Measurements from ENCODE around the gene LYST. TPM values are rescaled to one million over a fixed set of nuclear protein-coding genes. Genes with fewer than 3 reads are reported as not detected.

Gene LYST
- polyA plus RNA-seq, 1 experiment = 6.5 TPM

GRCh38 chr1:235898126-235898525 is 31.4 kb upstream of the LYST start:
- H3K27me3 ChIP-seq (ENCODE audit: control insufficient read depth, insufficient read depth, low read length) = no peaks in the 10 kb centered on the region
- CTCF ChIA-PET = no interaction called here
- DNase-seq (ENCODE audit: low read depth, low spot score) = no peak
- H3K4me3 ChIP-seq (ENCODE audit: low read depth, low read length) = no peak overlapping the region
- H3K9me3 ChIP-seq (ENCODE audit: control insufficient read depth, insufficient read depth, low read length) = no peaks in the 10 kb centered on the region
- no peak for TF ChIP-seq CTCF (IDR thresholded peaks at IDR 0.05; ENCODE audit: low read depth, low read length)
- POLR2A ChIA-PET = no interaction called here
- no peak overlapping the region for H3K27ac ChIP-seq (ENCODE audit: low read depth, low read length)

- Histone ChIP-seq H3K9me3 (ENCODE audit: control insufficient read depth, insufficient read depth, low read length) (no peaks in the 10 kb centered on the region), H3K27me3 (ENCODE audit: control insufficient read depth, insufficient read depth, low read length) (no peaks in the 10 kb centered on the region), H3K27ac (ENCODE audit: low read depth, low read length) (no peak overlapping the region), H3K4me3 (ENCODE audit: low read depth, low read length) (no peak overlapping the region)
- POLR2A ChIA-PET = no interaction called here
- DNase-seq (ENCODE audit: low read depth, low spot score) = no peak
- CTCF ChIA-PET = interaction anchor here (0.8 kb wide), 1 partner anchor 78 kb away, joined by 3 read pairs; no protein-coding TSS in a partner anchor
- TF ChIP-seq CTCF (IDR thresholded peaks at IDR 0.05; ENCODE audit: low read depth, low read length) = no peak
Observed at GRCh38 chr1:235893840-235894239, 27.1 kb upstream of the LYST start.

GRCh38 chr1:235892734-235893413 is 26.2 kb upstream of the LYST start:
- Histone ChIP-seq H3K27me3 (ENCODE audit: control insufficient read depth, insufficient read depth, low read length) (no peaks in the 10 kb centered on the region), H3K27ac (ENCODE audit: low read depth, low read length) (no peak overlapping the region), H3K4me3 (ENCODE audit: low read depth, low read length) (no peak overlapping the region), H3K9me3 (ENCODE audit: control insufficient read depth, insufficient read depth, low read length) (no peaks in the 10 kb centered on the region)
- ChIA-PET CTCF (no interaction called here), POLR2A (interaction anchor here (1.1 kb wide), 1 partner anchor 10 kb away, joined by 3 read pairs; no protein-coding TSS in a partner anchor)
- no peak for DNase-seq (ENCODE audit: low read depth, low spot score)
- TF ChIP-seq CTCF (IDR thresholded peaks at IDR 0.05; ENCODE audit: low read depth, low read length) = no peak

GRCh38 chr1:235892202-235892601 is 25.5 kb upstream of the LYST start:
- POLR2A ChIA-PET = no interaction called here
- H3K4me3 ChIP-seq (ENCODE audit: low read depth, low read length) = no peak overlapping the region
- CTCF ChIA-PET = no interaction called here
- no peak for TF ChIP-seq CTCF (IDR thresholded peaks at IDR 0.05; ENCODE audit: low read depth, low read length)
- no peak overlapping the region for H3K27ac ChIP-seq (ENCODE audit: low read depth, low read length)
- DNase-seq (ENCODE audit: low read depth, low spot score) = no peak
- H3K27me3 ChIP-seq (ENCODE audit: control insufficient read depth, insufficient read depth, low read length) = no peaks in the 10 kb centered on the region
- no peaks in the 10 kb centered on the region for H3K9me3 ChIP-seq (ENCODE audit: control insufficient read depth, insufficient read depth, low read length)

GRCh38 chr1:235888119-235888643 is 21.5 kb upstream of the LYST start:
- no peaks in the 10 kb centered on the region for H3K9me3 ChIP-seq (ENCODE audit: control insufficient read depth, insufficient read depth, low read length)
- H3K27ac ChIP-seq (ENCODE audit: low read depth, low read length) = no peak overlapping the region
- H3K27me3 ChIP-seq (ENCODE audit: control insufficient read depth, insufficient read depth, low read length) = no peaks in the 10 kb centered on the region
- POLR2A ChIA-PET = no interaction called here
- H3K4me3 ChIP-seq (ENCODE audit: low read depth, low read length) = no peak overlapping the region
- DNase-seq (ENCODE audit: low read depth, low spot score) = no peak
- CTCF ChIA-PET = interaction anchor here (0.8 kb wide), 1 partner anchor 84 kb away, joined by 4 read pairs; no protein-coding TSS in a partner anchor
- no peak for TF ChIP-seq CTCF (IDR thresholded peaks at IDR 0.05; ENCODE audit: low read depth, low read length)

Measured in AG04450 (cell line).